HG02610 (cell line): Measurements from ENCODE around the gene GTF3C4.
A peak's percentile ranks its signal among the peaks of the same experiment; 100 is the strongest.

Experiments
- ATAC-seq: cut with Tn5 transposase; IDR thresholded peaks from one replicate; pipeline ENCODE4 v1.9.1; 2021; ENCODE audit warnings: mild to moderate bottlenecking, moderate library complexity; ENCODE audit not compliant: unreplicated experiment

Gene GTF3C4

DNA sequence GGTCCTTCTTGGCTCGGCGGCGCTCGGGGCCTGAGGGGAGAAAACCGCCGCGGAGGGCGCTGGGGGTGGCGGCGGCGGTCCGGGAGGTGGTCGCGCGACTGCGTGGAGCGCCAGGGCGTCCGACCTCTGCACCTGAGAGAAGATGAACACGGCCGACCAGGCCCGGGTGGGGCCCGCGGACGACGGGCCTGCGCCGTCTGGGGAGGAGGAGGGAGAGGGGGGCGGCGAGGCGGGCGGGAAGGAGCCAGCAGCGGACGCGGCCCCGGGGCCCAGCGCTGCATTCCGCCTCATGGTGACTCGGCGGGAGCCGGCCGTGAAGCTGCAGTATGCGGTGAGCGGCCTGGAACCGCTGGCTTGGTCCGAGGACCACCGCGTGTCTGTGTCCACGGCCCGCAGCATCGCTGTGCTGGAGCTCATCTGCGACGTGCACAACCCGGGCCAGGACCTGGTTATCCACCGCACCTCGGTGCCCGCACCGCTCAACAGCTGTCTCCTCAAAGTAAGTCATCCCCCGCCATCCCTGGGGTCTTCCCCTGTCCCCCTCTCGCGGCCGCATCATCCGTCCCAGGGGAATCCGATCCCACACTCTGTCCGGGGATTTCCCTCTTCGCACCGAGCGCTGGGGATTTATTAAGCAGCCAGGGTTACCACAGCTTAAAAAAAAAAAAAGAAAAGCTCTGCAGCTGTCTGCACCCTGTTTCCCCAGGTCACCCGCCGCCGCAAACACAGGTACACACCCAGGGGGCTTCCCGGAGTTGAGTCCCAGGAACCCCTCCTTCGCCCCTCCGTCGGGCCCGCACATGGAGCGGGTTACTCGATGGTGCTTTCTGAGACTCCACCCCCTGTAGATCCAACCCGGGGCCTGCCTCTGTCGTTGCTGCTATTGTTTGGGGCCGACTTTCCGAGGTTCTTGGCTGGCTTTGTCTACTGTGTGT, at the start of gene GTF3C4:
GTF3C4 (plus strand) TSS at position 8 of the 935 bp plus-strand sequence; CDS start at position 143, 135 bp downstream.
- peak; percentile 30 for ATAC-seq

DNA sequence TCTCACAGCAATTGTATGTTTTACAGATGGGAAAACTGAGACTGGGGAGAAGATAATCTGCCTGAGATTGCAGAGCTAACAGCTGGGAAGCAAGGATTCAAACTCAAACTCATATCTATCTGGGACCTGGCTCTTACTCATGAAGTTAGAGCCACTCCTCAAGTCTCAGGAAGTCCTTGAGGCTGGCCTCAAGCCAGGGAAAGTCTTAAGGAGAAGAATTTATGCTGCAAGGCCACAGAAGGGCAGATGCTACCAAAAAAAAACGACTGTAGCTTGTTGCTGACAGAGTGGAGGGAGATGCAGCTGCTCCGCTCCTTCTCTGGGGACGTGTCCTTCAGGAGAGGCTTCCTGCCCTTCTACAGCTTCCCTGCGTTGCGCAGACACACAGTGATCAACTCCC, 48.1 kb upstream of the GTF3C4 start:
- ATAC-seq: no peak

DNA sequence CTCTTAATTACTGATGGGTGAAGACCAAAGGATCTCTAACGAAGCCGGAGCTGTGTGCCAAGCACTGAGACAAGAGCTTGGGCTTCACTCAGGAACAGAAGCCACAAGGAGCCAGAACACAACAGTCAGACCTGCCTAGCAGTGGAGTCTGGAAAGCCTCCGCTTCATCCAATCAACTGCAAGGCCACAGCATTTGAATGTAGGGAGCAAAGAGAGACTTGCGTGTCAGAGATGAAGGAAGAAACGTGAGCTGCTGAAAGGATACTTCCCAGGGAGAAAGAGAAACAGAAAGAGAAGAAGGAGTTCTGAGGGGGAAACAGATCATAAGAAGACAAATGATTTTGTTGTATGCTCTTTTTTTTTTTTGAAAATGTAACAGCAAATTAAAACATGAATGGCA, 44.0 kb upstream of the GTF3C4 start:
- ATAC-seq: no peak

GRCh38 chr9:132627106-132627505, 43.2 kb upstream of the GTF3C4 start:
- ATAC-seq: no peak

DNA sequence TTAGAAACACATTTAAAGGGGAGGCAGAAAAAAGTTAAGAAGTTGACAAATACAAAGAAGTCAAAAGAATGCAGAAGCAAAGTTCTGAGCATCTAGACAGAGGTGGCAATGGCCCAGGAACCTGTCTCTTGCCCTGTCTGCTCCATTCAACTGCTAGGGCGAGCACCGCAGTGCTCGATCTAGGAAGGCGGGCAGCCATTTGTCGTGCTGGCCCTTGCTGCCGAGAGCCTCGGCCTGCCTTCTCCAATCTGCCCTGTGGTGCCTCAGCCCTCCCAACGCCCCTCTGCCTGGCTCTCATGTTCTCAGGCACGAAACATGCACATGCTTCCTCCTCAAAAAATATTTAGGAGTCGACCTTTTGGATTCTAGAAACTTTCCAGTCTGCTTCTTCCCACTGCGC, 42.7 kb upstream of the GTF3C4 start:
- ATAC-seq: no peak

DNA sequence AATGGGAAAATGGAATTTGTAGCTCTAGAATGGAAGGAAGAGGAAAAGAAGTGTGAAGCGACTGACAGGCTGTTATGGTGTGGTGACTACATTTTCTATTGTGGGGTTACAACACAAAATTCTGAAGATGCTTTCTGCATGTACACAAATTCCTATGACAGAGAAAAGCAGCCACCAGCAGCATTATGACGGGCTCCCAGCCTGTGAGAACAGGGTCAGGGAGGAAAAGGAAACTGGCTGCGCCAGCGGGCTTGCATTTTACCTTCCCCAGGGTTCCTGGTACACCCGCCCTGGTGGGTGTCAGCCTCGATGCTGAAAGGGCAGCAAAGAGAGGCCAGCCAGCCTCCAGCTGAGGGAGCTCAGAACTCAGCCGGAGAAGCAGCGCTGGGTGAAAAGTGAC, 41.5 kb upstream of the GTF3C4 start:
- no peak for ATAC-seq

GRCh38 chr9:132630116-132630515, 40.1 kb upstream of the GTF3C4 start:
- no peak for ATAC-seq

- ATAC-seq: no peak
Observed at GRCh38 chr9:132630811-132631210, 39.5 kb upstream of the GTF3C4 start.

- no peak for ATAC-seq
Observed at GRCh38 chr9:132631280-132631679, 39.0 kb upstream of the GTF3C4 start.

- no peak for ATAC-seq
Observed at GRCh38 chr9:132631685-132632084, 38.6 kb upstream of the GTF3C4 start.

DNA sequence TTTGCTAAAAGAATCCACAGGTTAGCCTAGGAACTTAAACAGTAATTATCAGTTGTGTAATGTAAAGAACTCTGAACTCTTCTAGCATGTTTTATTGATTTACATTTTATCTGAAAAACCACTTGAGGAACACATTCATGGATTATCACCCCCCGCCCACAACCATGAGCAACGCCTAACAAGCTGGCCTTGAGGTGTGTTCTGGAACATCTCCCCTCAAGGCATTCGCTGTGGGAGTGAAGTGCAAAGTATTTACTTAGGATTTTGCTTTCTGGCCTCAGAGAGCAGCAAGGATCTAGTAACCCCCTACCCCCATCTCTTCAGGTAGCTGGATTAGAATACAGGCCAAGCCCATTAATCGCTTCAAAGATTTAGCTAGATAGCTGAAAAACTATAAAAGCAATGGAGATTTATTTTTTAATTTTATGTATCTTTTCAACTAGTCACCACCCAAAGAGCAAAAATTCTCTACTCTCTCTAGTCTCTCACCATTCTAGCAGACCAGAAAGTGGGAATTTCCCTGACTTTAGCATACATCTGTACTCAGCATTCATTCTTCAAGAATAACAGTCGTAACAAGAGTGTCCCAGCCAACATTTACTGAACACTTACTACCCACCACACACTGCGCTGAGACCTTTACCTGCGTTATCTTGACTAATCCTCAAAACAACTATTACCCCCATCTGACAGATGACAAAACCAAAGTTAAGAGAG, 37.7 kb upstream of the GTF3C4 start:
- no peak for ATAC-seq

DNA sequence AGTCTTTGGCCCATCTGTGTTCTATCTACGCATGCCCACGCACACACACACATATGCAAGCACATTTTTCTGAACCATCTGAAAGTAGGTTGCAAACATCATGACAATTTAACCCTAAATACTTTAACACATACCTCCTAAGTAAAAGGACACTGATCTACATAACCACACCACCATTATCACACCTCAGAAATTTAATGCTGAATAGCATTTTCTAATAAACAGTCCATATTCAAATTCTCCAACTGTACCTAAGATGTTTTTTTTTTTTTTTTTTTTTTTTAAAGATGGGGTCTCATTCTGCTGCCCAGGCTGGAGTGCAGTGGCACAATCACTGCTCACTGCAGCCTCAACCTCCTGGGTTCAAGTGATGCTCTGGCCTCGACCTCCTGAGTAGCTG, 35.9 kb upstream of the GTF3C4 start:
- ATAC-seq: no peak

DNA sequence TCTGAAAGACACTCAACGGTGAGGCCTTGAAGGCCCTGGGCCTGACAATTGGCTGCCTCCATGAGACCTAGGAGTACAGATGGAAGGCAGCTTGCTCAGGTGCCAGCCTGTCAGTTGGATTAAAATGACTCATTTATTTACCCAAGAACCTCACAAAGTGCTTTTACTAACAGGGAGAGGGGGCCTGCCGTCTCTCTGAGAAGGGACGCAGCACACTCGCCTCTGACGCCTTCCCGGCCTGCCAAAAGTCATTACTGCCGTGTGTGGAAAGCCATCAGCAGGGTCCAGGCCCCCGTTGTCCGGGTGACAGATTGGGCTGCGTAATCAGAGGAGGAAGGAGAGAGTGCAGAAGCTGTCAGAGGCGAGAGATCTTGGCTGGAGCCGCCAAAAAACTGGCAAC, 32.9 kb upstream of the GTF3C4 start:
- no peak for ATAC-seq

- no peak for ATAC-seq
Observed at GRCh38 chr9:132637801-132638200, 32.5 kb upstream of the GTF3C4 start.

GRCh38 chr9:132638240-132638639, 32.0 kb upstream of the GTF3C4 start:
- no peak for ATAC-seq

DNA sequence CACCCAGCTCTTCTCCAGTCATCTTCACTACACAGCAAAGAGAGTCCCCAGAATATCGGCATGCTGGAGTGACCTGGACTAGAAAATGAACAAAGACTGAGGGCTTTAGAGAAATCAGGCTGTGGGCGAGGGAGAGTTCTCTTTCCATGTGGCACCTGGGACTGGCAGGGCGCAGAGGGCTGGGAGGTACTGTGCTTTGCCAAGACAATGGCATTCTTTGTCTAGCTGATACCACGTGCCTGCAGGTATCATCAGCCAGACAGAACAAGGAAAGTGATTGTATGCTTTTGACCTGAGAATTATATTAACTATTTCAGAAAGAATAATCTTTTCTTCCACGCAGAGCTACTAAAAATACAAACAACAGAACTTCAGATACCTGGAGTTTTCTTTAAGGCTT, 30.9 kb upstream of the GTF3C4 start:
- ATAC-seq: no peak

DNA sequence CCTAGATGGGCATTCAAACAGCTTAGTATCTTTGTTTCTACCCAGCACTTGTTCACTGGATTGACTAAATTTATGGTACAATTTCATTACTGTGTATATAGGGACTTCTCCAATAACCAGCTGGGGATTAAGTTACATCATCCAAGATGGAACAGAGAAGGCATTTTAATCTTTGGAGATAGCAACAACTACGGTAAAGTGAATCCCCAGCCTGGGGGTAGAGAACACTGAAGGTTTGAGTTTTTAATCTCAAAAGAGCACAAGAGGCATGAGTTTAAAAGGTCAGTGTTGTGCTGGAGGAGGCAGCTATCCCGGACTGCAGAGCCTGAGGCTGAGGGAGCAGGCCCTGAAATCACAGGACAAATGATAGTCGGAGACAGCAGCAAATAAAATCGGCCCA, 29.0 kb upstream of the GTF3C4 start:
- ATAC-seq: no peak

- no peak for ATAC-seq
Observed at GRCh38 chr9:132644251-132644650, 26.0 kb upstream of the GTF3C4 start.

DNA sequence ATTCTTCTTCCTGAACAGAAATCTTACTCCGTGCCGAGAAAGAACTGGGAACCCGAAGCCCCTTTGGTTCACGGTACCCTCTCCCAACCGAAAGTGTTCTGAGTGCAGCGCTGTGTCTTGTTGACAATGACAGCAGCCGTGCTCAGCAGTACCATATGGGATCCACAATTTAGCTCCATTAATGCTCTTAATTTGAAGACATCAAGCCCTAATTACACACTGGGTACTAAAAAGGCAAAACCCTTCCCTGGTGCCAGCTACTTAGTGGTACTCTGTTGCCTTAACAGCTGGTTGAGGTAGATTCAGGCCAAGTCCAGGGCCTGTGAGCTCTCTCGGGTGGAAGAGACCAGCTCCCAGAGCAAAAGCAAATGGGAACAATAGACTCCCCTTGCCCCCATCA, 25.0 kb upstream of the GTF3C4 start:
- ATAC-seq: no peak

DNA sequence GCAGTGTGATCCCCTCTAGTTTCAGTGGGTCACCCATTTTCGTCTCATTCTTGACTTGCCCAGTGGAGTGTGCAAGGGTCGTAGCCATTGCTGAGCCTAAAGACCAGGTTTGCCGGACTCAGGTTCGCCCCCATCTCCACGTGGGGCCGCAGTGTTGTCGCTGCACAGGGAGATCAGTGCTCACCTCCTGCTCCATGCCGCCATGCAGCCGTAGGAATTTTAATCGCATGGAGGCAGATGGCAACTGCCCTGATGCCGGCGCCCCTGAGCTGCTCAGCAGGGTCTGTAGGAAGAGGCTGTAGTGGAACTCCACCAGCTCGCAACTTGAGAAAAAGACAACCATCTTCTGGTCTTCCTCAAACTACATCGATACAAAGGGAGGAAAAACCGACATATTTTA, 24.6 kb upstream of the GTF3C4 start:
- ATAC-seq: no peak

- ATAC-seq: no peak
Observed at GRCh38 chr9:132646726-132647125, 23.5 kb upstream of the GTF3C4 start.

- no peak for ATAC-seq
Observed at GRCh38 chr9:132647355-132647754, 22.9 kb upstream of the GTF3C4 start.
